Activated naive CD4-positive, alpha-beta T cell treated with Interleukin-2 at 50 U/mL for 16 hours (primary cell): ENCODE data around the gene PRKAR2B.
"Not testable (repeated sequence)": the region's sequence is repeated elsewhere in the genome, so short reads cannot be mapped to it uniquely, and the experiment has no call there.

Experiments
- DNase-seq: peaks from one replicate; pipeline ENCODE4 v3.0.0-alpha.2; 2020

PRKAR2B gene

GRCh38 chr7:107128217-107128616 lies 83.7 kb downstream of the PRKAR2B start:
- no peak for DNase-seq

- DNase-seq: no peak
These were observed 84.2 kb downstream of the PRKAR2B start for GRCh38 chr7:107128748-107129147.

- DNase-seq: no peak
These were observed 86.1 kb downstream of the PRKAR2B start for GRCh38 chr7:107130487-107131220.

DNA sequence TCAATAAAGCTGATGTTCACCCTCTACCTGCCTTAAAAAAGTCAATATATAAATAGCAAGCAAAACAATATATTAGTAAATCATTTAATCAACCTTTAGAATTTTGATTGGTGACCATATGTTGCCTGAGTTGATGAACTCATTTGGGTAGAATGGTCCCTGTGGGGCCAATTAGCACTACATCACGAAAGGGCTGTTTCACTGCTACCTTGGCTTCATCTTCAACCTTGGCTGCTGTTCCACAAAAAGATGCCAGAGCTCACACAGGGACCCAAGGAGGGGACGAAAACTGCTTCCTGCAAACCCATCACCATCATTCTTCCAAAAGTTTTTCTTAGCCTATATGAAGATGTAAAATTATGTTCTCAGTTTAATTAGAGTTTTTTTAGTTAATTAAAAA lies 88.9 kb downstream of the PRKAR2B start:
- no peak for DNase-seq

DNA sequence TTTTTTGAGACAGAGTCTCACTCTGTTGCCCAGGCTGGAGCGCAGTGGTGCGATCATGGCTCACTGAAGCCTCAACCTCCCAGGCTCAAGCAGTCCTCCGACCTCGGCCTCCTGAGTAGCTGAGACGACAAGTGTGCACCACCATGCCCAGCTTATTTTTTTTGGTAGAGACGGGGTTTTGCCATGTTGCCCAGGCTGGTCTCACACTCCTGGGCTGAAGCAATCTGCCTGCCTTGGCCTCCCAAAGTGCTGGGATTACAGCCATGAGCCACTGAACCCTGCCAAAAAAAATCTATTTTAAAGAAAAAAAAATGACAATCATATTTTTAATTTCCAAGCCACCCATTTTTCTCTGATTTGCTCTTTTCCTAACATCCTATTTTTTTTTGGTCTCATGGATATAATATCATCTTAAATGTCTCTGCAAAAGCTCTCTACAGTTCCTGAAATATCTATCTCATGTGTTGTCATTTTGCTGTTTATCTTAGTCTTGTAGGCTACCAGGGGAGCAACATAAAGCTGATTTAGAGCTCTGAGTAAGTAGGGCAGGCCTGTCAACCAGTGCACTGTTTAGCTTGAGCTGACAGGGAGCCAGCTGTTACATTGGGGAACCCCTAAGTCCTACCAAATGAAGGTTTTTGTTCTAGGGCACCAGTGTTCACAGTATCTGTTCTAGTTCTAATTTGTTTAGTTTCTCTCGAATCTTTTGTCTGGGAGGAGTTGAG lies 94.4 kb downstream of the PRKAR2B start:
- DNase-seq: no peak

DNA sequence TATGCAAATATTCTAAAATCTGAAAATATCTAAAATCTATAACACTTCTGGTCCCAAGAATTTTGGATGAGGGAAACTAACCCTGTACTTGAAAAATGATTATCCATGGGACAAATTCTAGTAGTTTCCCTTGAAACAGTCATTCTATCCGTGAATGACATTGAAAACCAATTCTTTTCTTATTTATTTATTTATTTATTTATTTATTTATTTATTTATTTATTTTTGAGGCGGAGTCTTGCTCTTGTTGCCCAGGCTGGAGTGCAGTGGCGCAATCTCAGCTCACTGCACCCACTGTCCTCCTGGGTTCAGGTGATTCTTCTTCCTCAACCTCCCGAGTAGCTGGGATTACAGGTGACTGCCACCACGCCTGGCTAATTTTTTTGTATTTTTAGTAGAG lies 99.4 kb downstream of the PRKAR2B start:
- DNase-seq: not testable (repeated sequence)

DNA sequence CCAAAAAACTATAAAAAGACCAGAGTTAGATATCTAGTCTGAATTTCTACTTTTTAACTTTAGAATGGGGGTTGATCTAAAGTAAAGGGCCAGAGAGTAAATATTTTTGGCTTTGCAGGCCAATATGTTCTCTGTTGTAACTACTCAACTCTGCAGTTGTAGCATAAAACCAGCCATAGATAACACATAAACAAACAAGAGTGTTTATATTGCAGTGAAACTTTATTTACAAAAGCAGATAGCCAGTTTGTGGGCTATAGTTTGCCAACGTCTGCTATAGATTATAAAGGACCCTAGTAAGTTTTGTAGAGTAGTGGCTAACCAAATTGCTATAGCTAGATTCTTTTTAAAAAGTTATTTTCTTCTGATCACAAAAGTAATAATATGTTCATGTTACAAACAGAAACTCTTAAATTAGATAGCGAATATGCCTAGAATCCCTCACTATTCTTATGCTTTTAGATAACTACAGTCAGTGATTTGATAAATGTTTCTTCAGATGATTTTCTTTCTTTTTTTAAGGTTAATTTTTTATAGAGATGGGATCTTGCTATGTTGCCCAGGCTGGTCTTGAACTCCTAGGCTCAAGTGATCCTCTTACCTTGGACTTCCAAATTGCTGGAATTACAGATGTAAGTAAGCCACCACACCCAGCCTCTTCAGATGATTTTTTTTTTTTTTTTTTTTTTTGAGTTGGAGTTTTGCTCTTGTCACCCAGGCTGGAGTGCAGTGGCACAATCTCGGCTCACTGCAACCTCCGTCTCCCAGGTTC lies 100.7 kb downstream of the PRKAR2B start:
- no peak for DNase-seq

GRCh38 chr7:107147464-107148393 lies 103.2 kb downstream of the PRKAR2B start:
- DNase-seq: peak; percentile 33

- DNase-seq: no peak
These were observed 104.2 kb downstream of the PRKAR2B start for GRCh38 chr7:107148721-107149120.

- no peak for DNase-seq
These were observed 105.4 kb downstream of the PRKAR2B start for GRCh38 chr7:107149863-107150262.

DNA sequence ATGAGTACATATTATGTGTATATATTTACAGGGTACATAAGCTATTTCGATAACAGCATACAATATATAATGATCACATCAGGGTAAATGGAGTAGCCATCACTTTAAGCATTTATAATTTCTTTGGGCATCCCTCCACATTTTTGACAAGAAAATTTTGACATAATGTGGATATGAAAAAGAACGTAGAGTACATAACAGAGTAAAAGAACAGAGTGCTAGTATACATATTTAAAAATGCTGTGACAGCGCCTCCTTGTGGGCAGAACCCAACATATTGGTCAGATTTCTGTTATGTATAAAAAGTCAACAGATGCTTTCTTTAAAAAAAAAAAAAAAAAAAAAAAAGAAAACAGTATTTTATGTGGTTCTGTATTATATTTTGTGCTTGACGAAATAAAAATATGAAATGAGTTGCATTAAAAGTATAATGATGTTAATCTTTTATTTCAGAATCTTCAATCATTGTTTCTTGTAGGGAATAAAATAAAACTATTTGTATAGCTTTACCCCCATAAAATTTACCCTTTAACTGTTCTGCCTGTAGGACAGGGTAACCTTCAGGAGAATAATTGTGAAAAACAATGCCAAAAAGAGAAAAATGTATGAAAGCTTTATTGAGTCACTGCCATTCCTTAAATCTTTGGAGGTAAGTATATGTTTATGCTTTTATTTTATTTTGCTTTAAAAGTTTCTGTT lies 106.0 kb downstream of the PRKAR2B start:
- peak; percentile 75 for DNase-seq

- no peak for DNase-seq
These were observed 107.0 kb downstream of the PRKAR2B start for GRCh38 chr7:107151538-107151937.

GRCh38 chr7:107152011-107152410 lies 107.5 kb downstream of the PRKAR2B start:
- DNase-seq: no peak

DNA sequence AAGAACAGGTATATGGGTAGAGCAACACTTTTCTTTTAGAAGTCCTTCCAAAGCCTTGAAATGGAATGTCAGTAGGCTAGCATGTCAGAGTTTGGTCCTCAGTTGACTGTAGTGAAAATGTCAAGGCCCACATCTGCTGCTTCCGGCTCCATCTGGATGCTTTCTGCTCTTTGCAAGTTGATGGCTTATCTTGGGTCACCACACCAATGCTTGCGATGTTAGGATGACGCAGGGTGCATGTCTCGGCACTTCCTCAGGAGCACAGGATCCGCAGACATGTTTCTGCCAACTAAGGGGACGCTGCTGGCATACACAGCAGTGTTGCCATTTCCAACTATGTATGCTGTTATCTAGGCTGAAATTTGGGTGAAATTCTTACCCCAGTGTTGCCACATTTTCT lies 110.3 kb downstream of the PRKAR2B start:
- no peak for DNase-seq

- DNase-seq: not testable (repeated sequence)
These were observed 111.2 kb downstream of the PRKAR2B start for GRCh38 chr7:107155726-107156125.

DNA sequence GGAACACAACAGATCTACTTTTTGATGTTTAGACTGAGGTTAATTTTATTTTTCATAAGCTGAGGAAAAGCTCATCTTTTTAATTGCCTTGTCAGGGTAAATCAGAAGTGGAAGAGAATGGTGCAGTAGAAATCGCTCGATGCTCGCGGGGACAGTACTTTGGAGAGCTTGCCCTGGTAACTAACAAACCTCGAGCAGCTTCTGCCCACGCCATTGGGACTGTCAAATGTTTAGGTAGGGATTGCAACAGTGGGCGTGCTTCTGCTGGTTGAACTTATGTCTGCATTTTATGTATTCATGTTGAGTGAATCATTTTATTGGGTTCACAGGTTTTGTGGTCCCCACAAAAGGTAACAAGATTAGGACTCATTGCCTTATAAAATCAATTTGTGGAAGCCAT lies 112.6 kb downstream of the PRKAR2B start:
- no peak for DNase-seq

DNA sequence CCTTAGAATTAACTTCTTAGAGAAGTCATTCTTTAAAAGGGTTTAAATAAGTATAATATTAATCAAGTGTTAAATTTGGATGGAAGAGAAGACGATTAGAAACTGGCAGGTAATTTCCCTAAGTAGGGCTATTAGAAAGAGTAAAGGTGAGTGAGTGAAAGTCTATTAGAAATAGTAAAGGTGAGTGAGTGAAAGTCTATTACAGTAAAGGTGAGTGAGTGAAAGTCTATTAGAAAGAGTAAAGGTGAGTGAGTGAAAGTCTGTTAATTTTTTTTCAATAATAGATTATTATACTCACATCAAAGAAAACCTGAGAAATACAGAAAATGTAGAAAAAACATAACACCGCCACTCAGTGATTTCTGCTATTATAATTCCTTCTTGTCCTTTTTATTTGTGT lies 113.5 kb downstream of the PRKAR2B start:
- DNase-seq: no peak

DNA sequence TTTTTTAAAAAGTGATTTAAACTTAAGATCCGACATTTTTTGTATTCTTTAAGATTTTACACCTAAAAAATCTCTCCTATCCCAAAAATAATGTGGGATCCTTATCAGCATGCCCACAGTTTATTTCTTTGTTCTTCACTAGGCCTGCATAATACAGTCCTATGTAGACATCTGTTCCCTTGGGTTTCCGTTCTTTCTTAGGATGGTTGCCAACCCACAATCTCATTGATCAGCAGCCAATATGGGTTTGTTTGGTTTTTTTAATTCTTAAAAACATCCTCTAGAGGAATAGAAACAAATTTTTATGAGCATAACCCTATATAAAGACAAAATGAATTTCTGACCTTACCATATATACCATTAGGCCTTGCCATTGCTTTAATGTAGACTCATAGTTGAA lies 115.9 kb downstream of the PRKAR2B start:
- DNase-seq: no peak

DNA sequence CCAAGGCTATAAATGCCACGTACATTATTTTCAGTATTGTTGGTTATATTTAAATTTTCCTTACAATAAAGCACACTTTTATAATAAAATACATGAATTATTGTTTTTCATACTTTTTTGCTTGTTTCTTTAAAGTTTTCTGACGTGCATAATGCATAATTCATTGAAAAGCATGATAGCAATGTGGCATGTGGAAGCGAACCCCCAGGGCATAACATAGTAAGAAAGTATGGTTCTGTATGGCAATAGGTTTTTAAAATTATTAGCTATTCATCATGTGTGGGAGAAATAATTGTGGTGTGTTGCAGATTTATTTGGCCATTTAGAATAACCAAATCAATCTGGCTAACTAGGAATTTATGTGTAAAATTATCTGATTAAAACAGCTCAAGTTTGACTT lies 116.9 kb downstream of the PRKAR2B start:
- no peak for DNase-seq

DNA sequence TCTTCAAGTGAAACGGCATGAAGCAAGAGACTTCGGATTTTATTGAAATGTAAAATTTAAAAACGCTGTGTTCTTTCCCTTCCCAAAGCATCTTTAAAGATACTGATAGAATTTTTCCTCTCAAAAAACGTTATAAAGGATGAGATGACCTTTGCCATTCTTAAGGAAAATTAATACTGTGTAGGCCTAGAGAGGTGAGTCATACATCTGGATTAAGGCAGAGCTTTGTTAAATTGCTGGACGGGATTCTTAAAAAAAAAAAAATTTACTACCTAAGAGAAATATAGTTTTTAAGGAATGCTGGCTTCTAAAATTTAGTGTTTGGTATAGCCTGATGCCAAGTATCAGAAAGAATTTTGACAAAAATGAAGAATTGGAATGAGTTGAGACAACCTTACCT lies 118.0 kb downstream of the PRKAR2B start:
- DNase-seq: no peak

GRCh38 chr7:107164092-107164491 lies 119.6 kb downstream of the PRKAR2B start:
- DNase-seq: no peak

- DNase-seq: no peak
These were observed 120.8 kb downstream of the PRKAR2B start for GRCh38 chr7:107165341-107165740.
